Spleen (tissue), 7 donors: ENCODE data around the gene ADAM11.

Experiments used
- CTCF ChIP-seq, 11 experiments: fragments of 200-600 bp in 7 of 11; fragments of 450-650 bp in 4 of 11; sonication (generic) in 4 of 11; IDR thresholded peaks in 8 of 11; conservative IDR thresholded peaks in 3 of 11; 1 replicate in 7 of 11; 2 replicates in 4 of 11; pipeline versions ENCODE4 v1.4.0 to v1.8.0; 2016 to 2021; ENCODE audit warnings: antibody characterized with exemption in 11 of 11, inconsistent platforms in 4 of 11, mild to moderate bottlenecking in 1 of 11
- POLR2A ChIP-seq, 3 donors: fragments of 450-650 bp; IDR thresholded peaks; one replicate each; pipeline ENCODE4 v1.5.1; 2017; ENCODE audit warnings: antibody characterized with exemption in 3 of 3, mild to moderate bottlenecking in 1 of 3
- donor health status: DM: no; HTN: no; CAD: no; lungs with moderate emphysema.
- donor health status: DM: no; HTN: no; CAD: no.
- donor health status: DM: no; HTN: no; CAD: no.

- TF ChIP-seq CTCF (IDR thresholded peaks at IDR 0.05 in 8 of 11, conservative IDR thresholded peaks at IDR 0.05 in 3 of 11) = no peak
- no peak for TF ChIP-seq POLR2A (IDR thresholded peaks at IDR 0.05)
Measured at GRCh38 chr17:44795928-44796327, 37.1 kb downstream of the ADAM11 start.
